ENCODE measurements around the gene SYT11.

DNA sequence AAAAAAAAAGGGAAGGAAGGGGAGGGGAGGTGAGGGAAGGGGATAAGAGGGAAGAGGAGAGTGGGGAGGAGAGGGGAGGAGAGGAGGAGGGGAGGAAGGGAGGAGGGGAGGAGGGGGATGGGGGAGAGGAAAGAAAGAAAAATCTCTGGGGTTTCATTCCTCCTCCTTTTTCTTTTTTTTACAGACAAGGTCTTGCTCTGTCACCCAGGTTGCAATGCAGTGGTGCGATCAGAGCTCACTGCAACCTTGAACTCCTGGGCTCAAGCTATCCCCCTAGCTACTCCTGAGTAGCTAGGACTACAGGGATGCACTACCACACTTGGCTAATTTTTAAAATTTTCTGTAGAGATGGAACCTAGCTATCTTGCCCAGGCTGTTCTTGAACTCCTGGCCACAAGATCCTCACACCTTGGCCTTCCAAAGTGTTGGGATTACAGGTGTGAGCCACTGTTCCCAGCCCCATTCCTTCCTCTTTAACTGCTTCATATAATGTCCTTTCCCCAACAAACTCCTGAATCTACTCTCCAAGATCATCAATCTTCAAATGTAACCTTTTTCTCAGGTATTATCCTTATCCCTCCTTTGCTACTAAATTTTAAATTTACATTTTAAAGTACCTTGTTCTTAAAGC lies 25.6 kb upstream of the SYT11 start:
- TF ChIP-seq GLIS3 (CRISPR knock-in tag; IDR thresholded peaks at IDR 0.05) = no peak
- TF ChIP-seq ZFP3 (CRISPR knock-in tag; IDR thresholded peaks at IDR 0.05) = no peak
- no peak for TF ChIP-seq ZNF565 (CRISPR knock-in tag; conservative IDR thresholded peaks at IDR 0.05; ENCODE audit: low read depth)
- TF ChIP-seq ZNF8 (CRISPR knock-in tag; IDR thresholded peaks at IDR 0.05) = no peak
- TF ChIP-seq ARNTL (CRISPR knock-in tag; IDR thresholded peaks at IDR 0.05; ENCODE audit: borderline replicate concordance, low read depth) = no peak
- TF ChIP-seq, protein P1, sequence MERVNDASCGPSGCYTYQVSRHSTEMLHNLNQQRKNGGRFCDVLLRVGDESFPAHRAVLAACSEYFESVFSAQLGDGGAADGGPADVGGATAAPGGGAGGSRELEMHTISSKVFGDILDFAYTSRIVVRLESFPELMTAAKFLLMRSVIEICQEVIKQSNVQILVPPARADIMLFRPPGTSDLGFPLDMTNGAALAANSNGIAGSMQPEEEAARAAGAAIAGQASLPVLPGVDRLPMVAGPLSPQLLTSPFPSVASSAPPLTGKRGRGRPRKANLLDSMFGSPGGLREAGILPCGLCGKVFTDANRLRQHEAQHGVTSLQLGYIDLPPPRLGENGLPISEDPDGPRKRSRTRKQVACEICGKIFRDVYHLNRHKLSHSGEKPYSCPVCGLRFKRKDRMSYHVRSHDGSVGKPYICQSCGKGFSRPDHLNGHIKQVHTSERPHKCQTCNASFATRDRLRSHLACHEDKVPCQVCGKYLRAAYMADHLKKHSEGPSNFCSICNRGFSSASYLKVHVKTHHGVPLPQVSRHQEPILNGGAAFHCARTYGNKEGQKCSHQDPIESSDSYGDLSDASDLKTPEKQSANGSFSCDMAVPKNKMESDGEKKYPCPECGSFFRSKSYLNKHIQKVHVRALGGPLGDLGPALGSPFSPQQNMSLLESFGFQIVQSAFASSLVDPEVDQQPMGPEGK (CRISPR knock-in tag; IDR thresholded peaks at IDR 0.05; ENCODE audit: borderline replicate concordance) = no peak
- no peak for TF ChIP-seq POU6F1 (CRISPR knock-in tag; IDR thresholded peaks at IDR 0.05; ENCODE audit: borderline replicate concordance, low read depth)
- TF ChIP-seq PPARA (CRISPR knock-in tag; IDR thresholded peaks at IDR 0.05; ENCODE audit: borderline replicate concordance) = no peak
- TF ChIP-seq CSRNP3 (CRISPR knock-in tag; IDR thresholded peaks at IDR 0.05) = no peak
- TF ChIP-seq OSR1 (CRISPR knock-in tag; IDR thresholded peaks at IDR 0.05) = no peak
- TF ChIP-seq RARB (CRISPR knock-in tag; IDR thresholded peaks at IDR 0.05) = no peak
- TF ChIP-seq TOX (CRISPR knock-in tag; IDR thresholded peaks at IDR 0.05; ENCODE audit: borderline replicate concordance) = no peak
- no peak for TF ChIP-seq ESRRG (CRISPR knock-in tag; IDR thresholded peaks at IDR 0.05)
- no peak for TF ChIP-seq ZFP30 (CRISPR knock-in tag; IDR thresholded peaks at IDR 0.05)
